Type B pancreatic cell (in vitro differentiated cells): Measurements from ENCODE around the gene FAM13B. TPM values are rescaled to one million over a fixed set of nuclear protein-coding genes. Genes with fewer than 3 reads are reported as not detected.
"Not testable (repeated sequence)": the region's sequence is repeated elsewhere in the genome, so short reads cannot be mapped to it uniquely, and the experiment has no call there.

Source experiments
- DNase-seq: peaks from one replicate; pipeline ENCODE4 v3.0.0; 2021; ENCODE audit warnings: mixed read lengths; ENCODE audit not compliant: unreplicated experiment; ENCODE audit errors: extremely low spot score
- H3K27ac Mint-ChIP-seq: 2 replicates; pipeline ENCODE4 v1.8.0; 2021; ENCODE audit warnings: mild to moderate bottlenecking, mixed read lengths
- H3K27me3 Mint-ChIP-seq: 2 replicates; pipeline ENCODE4 v1.8.0; 2021; ENCODE audit warnings: mixed read lengths
- H3K36me3 Mint-ChIP-seq: 2 replicates; pipeline ENCODE4 v1.8.0; 2021; ENCODE audit warnings: mixed read lengths
- H3K4me1 Mint-ChIP-seq: one replicate; pipeline ENCODE4 v1.8.0; 2021; ENCODE audit warnings: mixed read lengths; ENCODE audit not compliant: unreplicated experiment
- H3K4me3 Mint-ChIP-seq: 2 replicates; pipeline ENCODE4 v1.8.0; 2021; ENCODE audit warnings: mild to moderate bottlenecking, mixed read lengths
- H3K9me3 Mint-ChIP-seq: 2 replicates; pipeline ENCODE4 v1.8.0; 2021; ENCODE audit warnings: mixed read lengths
- CTCF ChIP-seq: fragments of 200-600 bp; sonication (generic); conservative IDR thresholded peaks from 2 replicates; pipeline ENCODE4 v1.5.0; 2021; ENCODE audit warnings: antibody characterized with exemption, mild to moderate bottlenecking
- total RNA-seq: library from RNA; stranded (reverse); gene quantifications from 2 replicates; pipeline ENCODE4 v1.2.1, GENCODE V29; 2021; ENCODE audit warnings: low replicate concordance

The FAM13B gene
- total RNA-seq, 1 donor from 2014 or later, result 39.6 TPM

- Mint-ChIP-seq H3K36me3 (peaks cover 9% of the 10 kb centered on the region), H3K4me1 (peaks cover 34% of the 10 kb centered on the region), H3K4me3 (peak overlapping the region; percentile 99), H3K27ac (peak overlapping the region; percentile 97), H3K27me3 (no peaks in the 10 kb centered on the region), H3K9me3 (no peaks in the 10 kb centered on the region)
- no peak for TF ChIP-seq CTCF
- no peak for DNase-seq
These were observed 779 bp downstream of the FAM13B start for GRCh38 chr5:138032028-138032571.

GRCh38 chr5:138029944-138030343 is 2.9 kb downstream of the FAM13B start:
- Mint-ChIP-seq H3K9me3 (peaks cover 4% of the 10 kb centered on the region), H3K36me3 (peaks cover 14% of the 10 kb centered on the region), H3K27me3 (no peaks in the 10 kb centered on the region), H3K4me3 (peak overlapping the region; percentile 29), H3K4me1 (peaks cover 28% of the 10 kb centered on the region), H3K27ac (peak overlapping the region; percentile 2)
- no peak for DNase-seq
- no peak for TF ChIP-seq CTCF

- TF ChIP-seq CTCF, result no peak
- Mint-ChIP-seq H3K9me3 (peaks cover 4% of the 10 kb centered on the region), H3K4me3 (no peak overlapping the region), H3K36me3 (peaks cover 14% of the 10 kb centered on the region), H3K4me1 (peaks cover 30% of the 10 kb centered on the region), H3K27ac (peak overlapping the region; percentile 2), H3K27me3 (no peaks in the 10 kb centered on the region)
- DNase-seq, result no peak
These were observed 3.4 kb downstream of the FAM13B start for GRCh38 chr5:138029501-138029900.

GRCh38 chr5:138028971-138029365 is 3.9 kb downstream of the FAM13B start:
- Mint-ChIP-seq H3K9me3 (peaks cover 4% of the 10 kb centered on the region), H3K27me3 (no peaks in the 10 kb centered on the region), H3K27ac (no peak overlapping the region), H3K4me3 (no peak overlapping the region), H3K36me3 (peaks cover 14% of the 10 kb centered on the region), H3K4me1 (peaks cover 36% of the 10 kb centered on the region)
- no peak for DNase-seq
- TF ChIP-seq CTCF, result no peak

GRCh38 chr5:138028262-138028970 is 4.5 kb downstream of the FAM13B start:
- not testable (repeated sequence) for H3K9me3 Mint-ChIP-seq, H3K4me3 Mint-ChIP-seq, H3K27me3 Mint-ChIP-seq

GRCh38 chr5:138026793-138027192 is 6.1 kb downstream of the FAM13B start:
- DNase-seq, H3K27ac Mint-ChIP-seq, H3K9me3 Mint-ChIP-seq, H3K4me3 Mint-ChIP-seq, H3K27me3 Mint-ChIP-seq: not testable (repeated sequence)
- Mint-ChIP-seq H3K4me1 (peaks cover 35% of the 10 kb centered on the region), H3K36me3 (peaks cover 18% of the 10 kb centered on the region)

More at GRCh38 chr5:138028262-138028970, 4.5 kb downstream of the FAM13B start:
- peaks cover 14% of the 10 kb centered on the region for H3K36me3 Mint-ChIP-seq
- H3K4me1 Mint-ChIP-seq, result peaks cover 32% of the 10 kb centered on the region
- DNase-seq, H3K27ac Mint-ChIP-seq: not testable (repeated sequence)
